Ishikawa (cell line): ENCODE measurements around the gene ZMYND11.

Experiments
- CEBPB ChIP-seq: IDR thresholded peaks from 2 replicates; pipeline ENCODE4 v1.6.1; 2012
- CREB1 ChIP-seq: IDR thresholded peaks from 2 replicates; pipeline ENCODE4 v1.6.1; 2012; ENCODE audit warnings: low read depth
- EGR1 ChIP-seq: IDR thresholded peaks from 2 replicates; pipeline ENCODE4 v1.6.1; 2012
- EP300 ChIP-seq: IDR thresholded peaks from 2 replicates; pipeline ENCODE4 v1.6.1; 2012; ENCODE audit warnings: borderline replicate concordance
- FOXM1 ChIP-seq: IDR thresholded peaks from 2 replicates; pipeline ENCODE4 v1.6.1; 2012; ENCODE audit warnings: low read depth, borderline replicate concordance
- NFIC ChIP-seq: IDR thresholded peaks from 2 replicates; pipeline ENCODE4 v1.6.1; 2012
- RAD21 ChIP-seq: IDR thresholded peaks from 2 replicates; pipeline ENCODE4 v1.6.1; 2012; ENCODE audit warnings: low read depth
- TAF1 ChIP-seq: IDR thresholded peaks from 2 replicates; pipeline ENCODE4 v1.6.1; 2012; ENCODE audit warnings: low read depth, mild to moderate bottlenecking
- TCF12 ChIP-seq: IDR thresholded peaks from 2 replicates; pipeline ENCODE4 v1.6.1; 2012; ENCODE audit warnings: low read depth
- TEAD4 ChIP-seq: IDR thresholded peaks from 2 replicates; pipeline ENCODE4 v1.6.1; 2012
- USF1 ChIP-seq: IDR thresholded peaks from 2 replicates; pipeline ENCODE4 v1.6.1; 2012
- YY1 ChIP-seq: IDR thresholded peaks from 2 replicates; pipeline ENCODE4 v1.6.1; 2012; ENCODE audit warnings: low read depth
- ZBTB7A ChIP-seq: IDR thresholded peaks from 2 replicates; pipeline ENCODE4 v1.6.1; 2012; ENCODE audit warnings: low read depth
- TF ChIP-seq, protein P1 (sequence below): IDR thresholded peaks from 2 replicates; pipeline ENCODE4 v1.6.1; 2012
- TF ChIP-seq, protein P2 (sequence below): IDR thresholded peaks from 2 replicates; pipeline ENCODE4 v1.6.1; 2012; ENCODE audit warnings: low read depth, mild to moderate bottlenecking

Gene ZMYND11

GRCh38 chr10:224571-224970 lies 89.3 kb downstream of the ZMYND11 start:
- no peak for TF ChIP-seq YY1
- TF ChIP-seq CREB1: no peak
- no peak for TF ChIP-seq CEBPB
- TF ChIP-seq USF1: no peak
- TF ChIP-seq TCF12: no peak
- no peak for TF ChIP-seq EGR1
- no peak for TF ChIP-seq TAF1
- TF ChIP-seq TEAD4: no peak
- TF ChIP-seq RAD21: no peak
- TF ChIP-seq, protein P1, sequence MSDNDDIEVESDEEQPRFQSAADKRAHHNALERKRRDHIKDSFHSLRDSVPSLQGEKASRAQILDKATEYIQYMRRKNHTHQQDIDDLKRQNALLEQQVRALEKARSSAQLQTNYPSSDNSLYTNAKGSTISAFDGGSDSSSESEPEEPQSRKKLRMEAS: no peak
- TF ChIP-seq FOXM1: no peak
- TF ChIP-seq NFIC: no peak

DNA sequence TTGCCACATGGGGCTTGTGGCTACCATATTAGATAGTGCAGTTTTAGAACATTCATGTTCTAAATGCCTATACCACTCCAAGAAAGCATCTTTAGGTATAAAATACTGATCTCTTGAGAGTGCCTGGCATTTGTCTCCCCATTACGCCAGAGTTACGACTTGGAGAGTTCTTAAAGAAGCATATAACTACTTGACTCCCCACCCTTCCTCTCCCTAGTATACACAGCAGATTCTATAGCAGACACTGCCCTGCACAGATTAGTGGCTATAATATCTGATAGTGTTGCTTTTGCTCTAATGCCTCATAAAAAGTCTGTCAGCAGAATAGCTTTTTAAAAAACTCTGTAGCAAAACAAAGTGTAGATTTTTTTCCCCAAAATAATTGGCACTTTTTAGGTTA lies 90.8 kb downstream of the ZMYND11 start:
- TF ChIP-seq ZBTB7A: no peak
- no peak for TF ChIP-seq TCF12
- no peak for TF ChIP-seq YY1
- no peak for TF ChIP-seq EGR1
- no peak for TF ChIP-seq USF1
- TF ChIP-seq RAD21: no peak
- TF ChIP-seq EP300: no peak
- TF ChIP-seq CREB1: no peak
- TF ChIP-seq TEAD4: no peak
- TF ChIP-seq NFIC: no peak
- TF ChIP-seq, protein P1: no peak
- TF ChIP-seq CEBPB: no peak
- TF ChIP-seq, protein P2, sequence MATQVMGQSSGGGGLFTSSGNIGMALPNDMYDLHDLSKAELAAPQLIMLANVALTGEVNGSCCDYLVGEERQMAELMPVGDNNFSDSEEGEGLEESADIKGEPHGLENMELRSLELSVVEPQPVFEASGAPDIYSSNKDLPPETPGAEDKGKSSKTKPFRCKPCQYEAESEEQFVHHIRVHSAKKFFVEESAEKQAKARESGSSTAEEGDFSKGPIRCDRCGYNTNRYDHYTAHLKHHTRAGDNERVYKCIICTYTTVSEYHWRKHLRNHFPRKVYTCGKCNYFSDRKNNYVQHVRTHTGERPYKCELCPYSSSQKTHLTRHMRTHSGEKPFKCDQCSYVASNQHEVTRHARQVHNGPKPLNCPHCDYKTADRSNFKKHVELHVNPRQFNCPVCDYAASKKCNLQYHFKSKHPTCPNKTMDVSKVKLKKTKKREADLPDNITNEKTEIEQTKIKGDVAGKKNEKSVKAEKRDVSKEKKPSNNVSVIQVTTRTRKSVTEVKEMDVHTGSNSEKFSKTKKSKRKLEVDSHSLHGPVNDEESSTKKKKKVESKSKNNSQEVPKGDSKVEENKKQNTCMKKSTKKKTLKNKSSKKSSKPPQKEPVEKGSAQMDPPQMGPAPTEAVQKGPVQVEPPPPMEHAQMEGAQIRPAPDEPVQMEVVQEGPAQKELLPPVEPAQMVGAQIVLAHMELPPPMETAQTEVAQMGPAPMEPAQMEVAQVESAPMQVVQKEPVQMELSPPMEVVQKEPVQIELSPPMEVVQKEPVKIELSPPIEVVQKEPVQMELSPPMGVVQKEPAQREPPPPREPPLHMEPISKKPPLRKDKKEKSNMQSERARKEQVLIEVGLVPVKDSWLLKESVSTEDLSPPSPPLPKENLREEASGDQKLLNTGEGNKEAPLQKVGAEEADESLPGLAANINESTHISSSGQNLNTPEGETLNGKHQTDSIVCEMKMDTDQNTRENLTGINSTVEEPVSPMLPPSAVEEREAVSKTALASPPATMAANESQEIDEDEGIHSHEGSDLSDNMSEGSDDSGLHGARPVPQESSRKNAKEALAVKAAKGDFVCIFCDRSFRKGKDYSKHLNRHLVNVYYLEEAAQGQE: no peak

GRCh38 chr10:227014-227413 lies 91.8 kb downstream of the ZMYND11 start:
- TF ChIP-seq TCF12: no peak
- TF ChIP-seq, protein P1: no peak
- TF ChIP-seq TAF1: no peak
- TF ChIP-seq CEBPB: no peak
- TF ChIP-seq, protein P2: no peak
- TF ChIP-seq YY1: no peak
- TF ChIP-seq EP300: no peak
- TF ChIP-seq FOXM1: no peak
- no peak for TF ChIP-seq ZBTB7A
- TF ChIP-seq USF1: no peak
- no peak for TF ChIP-seq RAD21
- no peak for TF ChIP-seq CREB1
- TF ChIP-seq TEAD4: no peak

GRCh38 chr10:228366-228765 lies 93.1 kb downstream of the ZMYND11 start:
- TF ChIP-seq, protein P2: no peak
- TF ChIP-seq TAF1: no peak
- TF ChIP-seq ZBTB7A: no peak
- TF ChIP-seq YY1: no peak
- no peak for TF ChIP-seq FOXM1
- TF ChIP-seq RAD21: no peak
- no peak for TF ChIP-seq TCF12
- TF ChIP-seq TEAD4: no peak
- no peak for TF ChIP-seq CEBPB
- TF ChIP-seq NFIC: no peak
- no peak for TF ChIP-seq CREB1
